ENCODE measurements around the gene BMPER.

BMPER gene

DNA sequence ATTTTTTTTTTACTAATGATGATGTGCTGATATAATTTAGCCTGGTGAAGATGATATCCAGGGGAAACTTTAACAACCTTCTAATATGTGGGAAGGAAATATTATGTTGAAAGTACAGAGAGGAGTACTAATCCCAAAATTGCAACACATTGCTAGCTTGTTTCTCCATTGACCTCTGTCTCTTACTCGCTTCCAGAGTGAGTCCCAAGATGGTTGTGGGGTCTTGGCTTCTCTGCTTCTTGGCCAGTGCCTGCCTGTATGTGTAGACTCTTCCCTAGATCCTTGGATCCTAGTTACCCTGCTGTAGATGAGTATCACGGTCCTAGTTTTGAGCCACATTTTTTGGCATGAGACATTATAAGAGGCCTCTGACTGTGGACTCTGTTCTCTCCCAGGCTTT is 17.5 kb downstream of the BMPER start:
- DNase-seq (ENCODE audit: low read depth in 2 of 2), result no peak

- DNase-seq (ENCODE audit: low read depth in 2 of 2), result no peak
These were observed 18.3 kb downstream of the BMPER start for GRCh38 chr7:33923440-33924229.

- DNase-seq (ENCODE audit: low read depth in 2 of 2), result no peak
These were observed 21.2 kb downstream of the BMPER start for GRCh38 chr7:33926535-33926934.

DNA sequence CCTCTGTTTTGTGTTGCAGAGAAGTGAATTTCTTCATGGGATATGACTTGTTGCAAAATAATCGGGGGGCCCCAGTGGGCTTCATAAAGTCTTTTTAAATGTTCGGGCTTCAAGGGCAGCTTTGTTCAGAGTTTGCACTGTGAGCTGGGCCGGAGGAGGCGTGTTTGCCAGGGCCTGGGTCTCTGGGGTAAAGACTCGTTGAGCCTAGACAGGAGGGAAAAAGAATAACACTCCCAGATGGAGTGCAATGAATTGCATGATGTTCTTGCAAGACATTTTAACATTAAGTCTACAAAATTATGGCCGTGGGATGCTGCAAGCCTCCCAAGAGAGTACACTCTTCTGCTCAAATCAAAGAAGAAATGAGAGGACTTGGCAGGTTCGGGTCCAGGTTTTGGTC is 23.6 kb downstream of the BMPER start:
- no peak for DNase-seq (ENCODE audit: low read depth in 2 of 2)

- DNase-seq (ENCODE audit: low read depth in 2 of 2), result no peak
These were observed 26.9 kb downstream of the BMPER start for GRCh38 chr7:33932221-33932620.

GRCh38 chr7:33932832-33933468 is 27.6 kb downstream of the BMPER start:
- DNase-seq (ENCODE audit: low read depth in 2 of 2), result peak; percentile 13 to 23

- DNase-seq (ENCODE audit: low read depth in 2 of 2), result no peak
These were observed 28.4 kb downstream of the BMPER start for GRCh38 chr7:33933611-33934281.

GRCh38 chr7:33934391-33934790 is 29.1 kb downstream of the BMPER start:
- no peak for DNase-seq (ENCODE audit: low read depth in 2 of 2)

DNA sequence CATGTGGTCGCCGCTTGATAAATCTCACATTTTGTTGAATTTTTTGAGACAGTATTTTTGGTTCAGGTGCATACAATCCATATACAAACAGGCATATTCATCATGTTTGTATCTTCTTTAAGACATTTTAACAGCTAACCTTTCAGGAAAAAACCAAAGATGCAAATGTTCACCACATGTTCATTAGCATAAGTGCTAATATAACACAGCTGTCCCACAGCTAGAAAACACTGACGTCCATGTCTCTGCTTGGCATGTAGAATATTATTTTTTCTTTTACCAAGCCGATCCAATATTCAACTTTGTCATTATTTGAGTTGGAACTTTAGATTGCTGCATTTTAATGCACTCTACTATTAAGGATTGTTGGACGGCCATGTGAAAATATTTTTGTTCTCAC is 31.2 kb downstream of the BMPER start:
- no peak for DNase-seq (ENCODE audit: low read depth in 2 of 2)

GRCh38 chr7:33937871-33938270 is 32.5 kb downstream of the BMPER start:
- DNase-seq (ENCODE audit: low read depth in 2 of 2), result no peak

GRCh38 chr7:33939121-33939520 is 33.8 kb downstream of the BMPER start:
- no peak for DNase-seq (ENCODE audit: low read depth in 2 of 2)

- DNase-seq (ENCODE audit: low read depth in 2 of 2), result no peak
These were observed 35.2 kb downstream of the BMPER start for GRCh38 chr7:33940503-33940902.

DNA sequence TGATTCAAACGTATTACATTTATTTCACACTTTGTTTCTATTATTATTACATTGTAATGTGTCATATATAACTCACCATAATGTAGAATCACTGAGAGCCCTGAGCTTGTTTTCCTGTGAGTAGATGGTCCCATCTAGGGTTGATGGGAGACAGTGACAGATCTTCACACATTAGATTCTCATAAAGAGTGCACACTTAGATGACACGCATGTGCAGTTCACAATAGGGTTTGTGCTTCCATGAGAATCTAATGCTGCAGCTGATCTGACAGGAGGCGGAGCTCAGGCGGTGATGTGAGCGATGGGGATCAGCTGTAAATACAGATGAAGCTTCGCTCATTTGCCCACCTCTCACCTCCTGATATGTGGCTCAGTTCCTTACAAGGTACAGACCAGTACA is 36.1 kb downstream of the BMPER start:
- no peak for DNase-seq (ENCODE audit: low read depth in 2 of 2)

- no peak for DNase-seq (ENCODE audit: low read depth in 2 of 2)
These were observed 40.9 kb downstream of the BMPER start for GRCh38 chr7:33946094-33946699.

DNA sequence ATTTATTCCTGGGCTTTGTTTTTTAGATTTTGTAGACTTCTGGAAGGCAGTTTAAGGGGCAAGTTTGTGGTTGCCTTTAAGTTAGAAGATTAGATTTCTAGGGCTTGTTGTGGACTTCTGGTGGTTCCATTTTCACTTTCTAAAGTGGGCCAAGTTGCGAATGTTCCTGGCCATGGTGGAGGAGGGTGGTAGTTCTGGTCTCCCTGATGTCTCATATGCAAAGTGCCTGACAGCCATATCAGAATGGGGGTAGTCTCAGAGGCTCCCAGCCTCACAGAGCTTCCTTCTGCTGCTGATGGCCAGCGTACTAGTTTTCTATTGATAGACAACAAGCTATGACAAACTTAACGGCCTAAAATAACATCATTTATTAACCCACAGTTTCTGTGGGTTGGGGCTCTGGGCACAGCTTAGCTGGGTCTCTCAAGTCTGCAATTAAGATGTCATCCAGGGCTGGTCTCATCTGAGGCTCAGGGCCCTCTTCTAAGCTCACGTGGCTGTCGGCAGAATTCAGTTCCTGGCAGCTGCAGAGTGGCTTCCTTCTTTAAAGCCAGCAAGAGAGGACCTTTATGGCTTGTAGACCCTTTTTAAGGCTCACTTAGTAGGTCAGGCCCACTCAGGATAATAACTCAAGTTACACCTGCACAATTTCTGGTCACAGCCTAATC is 44.8 kb downstream of the BMPER start:
- DNase-seq (ENCODE audit: low read depth in 2 of 2), result no peak

GRCh38 chr7:33952824-33953223 is 47.5 kb downstream of the BMPER start:
- DNase-seq (ENCODE audit: low read depth in 2 of 2), result no peak

- no peak for DNase-seq (ENCODE audit: low read depth in 2 of 2)
These were observed 52.8 kb downstream of the BMPER start for GRCh38 chr7:33958104-33958503.

DNA sequence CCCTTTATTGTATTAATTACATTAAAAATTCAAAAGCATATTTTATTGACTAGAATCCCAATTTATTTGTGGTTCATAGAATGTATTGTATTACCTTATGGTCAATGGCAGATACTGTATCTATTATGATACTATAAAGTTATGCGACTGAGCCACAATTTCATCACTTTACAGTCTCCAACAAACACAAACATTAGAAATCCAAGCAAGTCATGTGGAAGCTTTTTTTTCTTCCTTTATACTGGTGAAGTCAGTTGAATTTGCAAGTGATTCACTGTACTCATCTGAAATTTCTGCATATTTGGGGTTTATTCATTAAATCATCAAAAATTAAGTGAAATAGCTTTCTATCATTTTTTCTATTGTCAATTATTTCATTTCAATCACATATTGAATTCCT is 54.3 kb downstream of the BMPER start:
- DNase-seq (ENCODE audit: low read depth in 2 of 2), result no peak

GRCh38 chr7:33961948-33962347 is 56.6 kb downstream of the BMPER start:
- no peak for DNase-seq (ENCODE audit: low read depth in 2 of 2)

DNA sequence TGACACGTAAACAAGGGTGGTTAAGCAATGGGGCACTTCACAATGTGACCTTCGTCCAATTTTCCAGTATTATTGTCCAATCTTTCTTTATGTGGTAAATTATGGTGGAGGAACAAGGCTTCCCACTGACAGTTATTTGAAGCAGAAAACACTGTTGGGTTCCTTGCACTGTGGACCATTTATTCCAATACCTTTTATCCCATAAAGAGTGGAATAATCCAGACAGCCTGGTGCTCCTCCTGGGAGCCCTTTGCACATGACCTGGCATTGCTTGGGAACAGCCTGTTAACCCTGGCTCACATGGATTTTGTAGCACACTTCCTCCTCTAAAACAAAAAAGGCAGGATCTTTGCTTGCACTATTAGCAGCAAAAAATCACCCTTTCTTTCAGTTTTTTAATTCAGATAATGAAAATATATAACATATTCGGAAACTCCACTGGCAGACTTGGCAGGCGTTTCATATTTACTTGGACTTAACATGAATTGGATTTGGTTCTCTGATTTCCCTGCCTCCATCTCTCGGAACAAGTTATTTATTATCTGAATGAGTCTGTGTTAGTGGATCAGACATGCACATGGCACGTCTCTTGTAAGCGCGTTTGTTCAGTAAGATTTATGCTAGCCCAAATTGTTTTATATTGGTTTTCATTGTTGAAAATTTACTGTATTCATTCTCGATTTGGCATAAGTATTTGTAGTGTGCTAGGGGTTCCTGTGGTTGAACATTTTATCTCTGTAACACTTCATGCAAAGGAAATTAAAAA is 59.3 kb downstream of the BMPER start:
- no peak for DNase-seq (ENCODE audit: low read depth in 2 of 2)

GRCh38 chr7:33965183-33965744 is 59.9 kb downstream of the BMPER start:
- DNase-seq (ENCODE audit: low read depth in 2 of 2), result no peak
